DMS114 treated with DMSO at 0.1 percent for 48 hours (cell line): ENCODE measurements around the gene AHDC1.
"Not testable (repeated sequence)": the region's sequence is repeated elsewhere in the genome, so short reads cannot be mapped to it uniquely, and the experiment has no call there.

Source experiments
- DNase-seq: peaks from one replicate; lab custom pipeline; 2025; ENCODE audit not compliant: unreplicated experiment; lab: John Stamatoyannopoulos, UW

AHDC1 gene

DNA sequence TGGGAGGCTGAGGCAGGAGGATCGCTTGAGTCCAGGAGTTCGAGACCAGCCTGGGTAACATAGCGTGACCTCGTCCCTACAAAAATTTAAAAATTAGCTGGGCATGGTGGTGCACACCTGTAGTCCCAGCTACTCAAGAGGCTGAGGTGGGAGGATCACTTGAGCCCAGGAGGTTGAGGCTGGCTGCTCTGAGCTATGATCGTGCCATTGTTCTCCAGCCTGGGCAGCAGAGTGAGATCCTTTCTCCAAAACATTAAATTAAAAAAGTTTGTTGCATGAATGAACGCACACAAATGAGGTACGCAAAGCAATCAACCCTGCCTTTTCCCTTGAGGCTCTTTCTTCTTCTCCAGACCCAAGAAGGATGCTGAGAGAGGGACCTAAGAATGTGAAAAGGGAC is 50.1 kb downstream of the AHDC1 start:
- DNase-seq, result not testable (repeated sequence)

DNA sequence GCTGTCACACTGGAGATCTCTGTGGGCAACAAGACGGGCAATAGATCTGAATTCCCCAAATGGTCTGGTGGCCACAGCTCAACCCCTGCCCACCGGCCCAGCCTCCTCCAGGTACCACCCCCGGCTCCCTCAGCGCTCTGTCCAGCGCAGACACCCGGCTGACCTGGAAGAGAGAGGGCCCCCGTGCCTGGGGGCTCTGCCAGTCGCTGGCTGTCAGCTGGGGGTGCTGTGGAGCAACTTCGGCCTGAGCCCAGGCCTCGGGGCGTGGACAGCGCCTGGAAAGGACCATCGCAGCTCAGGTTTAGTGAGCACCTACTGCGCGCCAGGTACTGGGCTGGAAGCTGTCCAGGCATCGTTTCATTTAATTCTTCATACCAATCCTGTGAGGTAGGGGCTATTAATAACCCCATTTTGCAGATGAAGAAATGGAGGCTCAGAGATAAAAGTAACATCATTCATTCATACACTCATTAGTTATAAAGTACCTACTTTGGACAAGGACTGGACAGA is 51.0 kb downstream of the AHDC1 start:
- DNase-seq, result no peak

DNA sequence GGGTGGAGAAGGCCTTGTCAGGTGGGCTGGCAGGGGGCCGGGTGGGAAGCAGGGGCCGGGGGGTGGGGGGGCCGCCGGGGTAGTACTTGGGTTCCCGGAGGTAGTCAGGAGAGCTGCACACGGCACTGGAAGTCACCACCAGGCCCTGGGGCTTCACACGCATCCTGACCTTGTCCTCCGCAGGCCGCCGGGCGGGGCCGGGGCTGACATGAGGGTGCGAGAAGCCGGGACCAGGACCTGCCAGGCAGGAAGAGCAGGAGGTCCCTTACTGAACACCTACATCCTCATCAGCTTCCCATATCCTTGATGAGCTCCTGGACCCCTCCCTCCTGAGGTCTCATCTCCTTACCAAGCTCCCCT is 52.0 kb downstream of the AHDC1 start:
- no peak for DNase-seq

DNA sequence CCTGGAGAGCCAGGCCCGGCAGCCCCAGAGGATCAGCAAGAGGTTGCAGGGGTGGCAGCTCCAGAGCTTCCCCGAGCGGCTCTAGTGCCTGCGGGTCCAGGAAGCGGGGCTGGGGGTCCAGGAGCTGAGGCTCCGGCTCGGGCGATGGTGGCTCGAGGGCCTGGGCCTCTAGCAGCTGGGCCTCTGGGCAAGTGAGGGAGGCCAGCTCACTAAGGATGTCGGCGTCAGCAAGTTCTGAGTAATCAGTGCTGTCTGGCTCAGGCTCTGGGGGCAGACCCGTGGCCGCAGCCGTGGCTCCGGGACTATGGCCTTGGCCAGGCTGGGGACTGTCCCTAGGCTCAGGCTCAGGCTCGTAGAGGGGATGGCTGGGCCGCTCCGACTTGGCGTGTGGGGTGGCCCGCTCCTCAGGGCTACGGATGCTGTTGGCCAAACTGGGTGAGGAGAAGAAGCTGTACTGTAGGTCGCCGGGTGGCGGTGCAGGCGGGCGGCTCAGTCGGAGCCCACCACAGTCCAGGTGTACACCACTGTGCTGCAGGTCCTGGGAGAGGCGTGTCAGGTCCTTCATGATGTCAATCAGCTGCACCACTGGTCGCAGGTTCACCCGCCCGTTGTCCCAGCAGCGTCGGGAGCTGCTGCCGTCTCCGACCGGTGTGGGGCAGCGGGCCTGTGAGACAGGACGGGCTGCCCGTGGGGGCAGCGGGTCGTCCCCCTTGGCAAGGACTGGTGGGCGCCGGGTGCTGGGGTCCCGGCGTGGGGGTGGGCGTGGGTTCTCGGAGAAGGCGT is 52.6 kb downstream of the AHDC1 start:
- DNase-seq, result no peak

DNA sequence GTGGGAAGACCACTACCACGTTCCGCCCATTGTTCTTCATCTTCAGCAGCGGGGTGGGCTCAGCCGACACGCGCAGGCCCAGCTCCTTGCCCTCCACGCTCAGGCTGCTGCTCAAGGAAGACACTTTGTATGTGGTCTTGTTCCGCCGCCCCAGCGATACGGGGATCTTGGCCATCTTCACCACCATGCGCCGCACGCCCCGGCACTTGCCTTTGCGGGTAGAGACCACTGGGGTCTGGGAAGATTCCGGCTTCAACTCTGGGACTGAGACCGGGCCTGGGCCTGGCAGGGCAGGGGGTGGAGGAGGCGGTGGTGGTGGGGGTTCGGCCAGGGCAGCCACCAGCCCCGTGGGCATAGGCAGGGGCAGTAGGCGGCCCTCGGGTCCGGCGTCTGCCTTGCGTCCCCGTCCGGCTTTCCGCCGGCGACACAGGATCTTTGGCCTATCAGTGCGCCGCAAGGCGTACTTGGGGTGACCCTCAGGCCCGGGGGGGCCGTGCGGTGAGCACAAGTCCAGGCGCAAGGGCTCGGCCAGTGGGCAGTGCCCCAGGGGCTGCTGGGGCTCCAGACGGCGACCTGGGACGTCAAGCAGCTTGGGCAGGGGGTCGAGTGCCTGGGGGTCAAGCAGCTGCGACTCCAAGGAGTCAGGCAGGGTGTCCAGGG is 53.3 kb downstream of the AHDC1 start:
- DNase-seq, result no peak

DNA sequence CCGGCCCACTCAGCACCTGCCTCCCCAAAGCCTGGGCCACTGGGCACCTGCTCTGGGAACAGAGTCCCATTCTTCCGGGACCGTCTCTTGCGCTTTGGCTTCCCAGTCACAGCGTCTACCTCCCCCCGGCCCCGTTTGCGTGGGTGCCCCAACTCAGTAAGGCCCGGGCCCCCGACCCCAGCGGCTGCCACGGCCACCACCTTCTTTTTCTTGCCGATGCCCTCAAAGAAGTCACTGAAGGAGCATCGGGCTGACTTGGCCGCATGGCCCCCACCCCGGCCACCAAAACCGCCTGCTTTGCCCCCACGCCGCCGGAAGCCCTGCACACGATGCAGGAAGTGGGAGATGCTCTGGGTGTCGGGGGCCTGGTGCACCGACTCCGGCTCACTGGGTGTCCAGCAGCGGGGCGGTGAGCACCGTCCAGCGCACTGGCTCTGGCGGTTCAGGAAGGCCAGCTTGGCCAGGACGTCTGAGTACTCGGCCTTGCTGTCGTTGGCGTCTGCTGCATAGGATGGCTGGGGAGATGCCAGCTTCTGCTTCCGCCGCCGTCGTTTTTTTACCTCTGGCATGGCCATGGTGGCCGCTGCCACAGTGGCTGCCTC is 54.0 kb downstream of the AHDC1 start:
- DNase-seq, result no peak

DNA sequence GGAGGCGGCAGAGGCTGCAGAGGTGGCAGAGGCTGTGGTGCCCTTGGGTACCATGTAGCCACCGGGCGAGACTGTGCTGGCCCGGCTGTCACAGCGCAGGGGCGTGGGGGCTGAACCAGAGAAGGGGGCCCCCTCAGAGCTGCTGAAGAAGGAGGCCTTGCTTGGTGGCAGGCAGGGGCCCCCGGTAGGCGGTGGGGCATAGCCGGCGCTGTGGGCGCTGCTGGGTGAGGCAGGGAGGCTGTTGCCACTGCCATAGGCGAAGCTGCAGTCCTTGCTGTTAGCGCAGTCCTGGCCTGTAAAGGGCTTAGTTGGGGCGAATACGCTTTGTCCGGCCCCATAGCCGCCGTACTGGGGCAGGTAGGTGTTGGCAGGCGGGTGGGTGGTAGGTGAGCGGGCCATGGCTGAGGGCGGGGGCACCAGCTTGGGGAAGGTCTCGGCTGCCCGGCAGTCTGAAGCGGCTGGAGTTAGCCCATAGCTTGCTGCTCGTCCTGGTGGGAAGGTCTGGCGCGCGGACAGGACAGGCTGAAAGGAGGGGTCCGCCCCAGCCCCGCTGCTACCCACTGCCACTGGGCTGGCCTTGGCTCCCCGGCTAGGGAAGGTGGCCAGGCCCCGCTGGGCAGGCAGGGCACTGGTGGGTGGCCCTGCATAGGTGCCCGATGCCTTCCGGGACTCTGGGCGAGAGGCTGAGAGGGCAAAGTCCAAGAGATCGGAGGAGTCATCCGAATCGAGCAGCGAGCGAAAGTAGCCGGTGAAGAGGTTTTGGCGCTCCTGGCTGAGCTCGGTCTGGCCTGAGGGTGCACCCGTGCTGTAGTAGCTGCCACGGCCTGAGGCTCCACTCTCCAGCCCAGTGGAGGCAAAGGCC is 54.9 kb downstream of the AHDC1 start:
- no peak for DNase-seq

DNA sequence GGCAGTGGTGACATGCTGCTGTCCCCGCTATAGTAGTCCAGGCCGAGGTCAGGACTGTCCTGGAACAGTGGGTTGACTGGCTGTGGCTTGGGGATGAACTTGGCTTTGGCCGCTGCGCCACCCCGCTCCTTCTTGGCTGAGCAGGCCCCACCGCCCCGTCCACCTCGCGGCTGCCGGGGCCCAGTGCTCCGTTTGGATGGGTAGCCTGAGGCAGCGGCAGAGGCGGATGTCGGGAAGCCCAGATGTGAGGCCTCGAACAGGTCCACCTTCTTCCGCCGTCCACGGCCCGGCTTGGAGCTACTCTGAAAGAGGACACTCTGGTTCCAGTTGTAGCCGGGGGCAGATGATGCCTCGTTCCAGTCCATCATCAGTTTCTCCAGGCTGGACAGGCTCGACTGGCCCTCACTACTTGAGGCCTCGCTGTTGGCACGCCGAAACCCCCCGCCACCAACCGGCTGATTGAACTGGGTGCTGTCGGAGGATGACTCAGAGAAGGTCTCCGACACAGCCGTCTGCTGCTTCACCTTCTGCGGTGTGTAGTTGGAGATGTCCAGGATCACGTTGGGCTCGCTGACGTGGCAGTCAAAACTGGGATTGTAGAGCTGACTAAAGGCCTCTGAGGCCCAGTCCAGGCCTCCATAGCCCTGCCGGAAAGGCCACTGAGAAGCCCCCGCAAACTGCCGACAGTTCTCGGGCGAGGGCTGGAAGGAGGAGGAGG is 55.6 kb downstream of the AHDC1 start:
- no peak for DNase-seq

DNA sequence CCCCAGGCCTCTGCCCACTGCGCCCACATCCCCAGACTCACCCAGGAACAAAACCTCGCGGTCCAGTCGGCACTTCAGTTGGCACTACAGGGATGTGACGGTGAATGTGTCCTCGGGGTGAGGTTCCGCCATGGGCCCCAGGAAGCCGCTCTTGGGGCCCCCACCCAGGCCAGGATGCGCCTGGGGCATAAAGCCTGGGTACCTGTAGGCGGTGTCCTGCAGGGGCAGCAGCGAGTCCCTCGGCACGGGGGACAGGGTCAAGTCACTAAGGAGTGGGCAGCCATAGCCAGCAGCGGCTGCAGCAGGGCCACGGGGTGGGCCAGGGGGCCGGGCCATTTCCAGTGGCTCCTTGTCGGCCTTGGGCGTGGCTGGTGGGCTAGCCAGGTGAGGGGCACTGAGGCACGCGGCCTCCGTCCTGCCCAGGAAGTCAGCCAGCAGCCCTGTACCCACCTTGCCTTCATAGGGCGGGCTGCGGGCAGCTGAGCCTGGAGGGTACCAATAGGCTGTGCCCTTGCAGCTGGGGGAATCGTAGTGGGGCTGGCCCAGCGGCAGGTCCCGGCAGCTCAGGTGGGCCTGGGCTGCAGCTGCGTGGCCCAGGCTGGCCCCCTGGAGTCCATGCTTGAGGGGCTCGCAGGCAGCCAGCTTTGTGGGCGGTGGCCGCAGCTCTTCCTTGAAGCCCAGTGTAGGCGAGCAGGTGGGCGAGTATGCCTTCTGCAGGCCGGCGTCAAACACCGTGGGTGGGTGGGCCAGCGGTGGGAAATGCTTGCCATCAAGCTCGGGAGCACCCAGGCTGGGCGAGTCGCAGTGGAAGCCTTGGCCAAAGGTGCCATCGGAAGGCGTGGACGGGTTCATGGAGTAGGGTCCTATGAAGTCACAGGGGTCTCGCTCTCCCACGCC is 56.5 kb downstream of the AHDC1 start:
- no peak for DNase-seq

DNA sequence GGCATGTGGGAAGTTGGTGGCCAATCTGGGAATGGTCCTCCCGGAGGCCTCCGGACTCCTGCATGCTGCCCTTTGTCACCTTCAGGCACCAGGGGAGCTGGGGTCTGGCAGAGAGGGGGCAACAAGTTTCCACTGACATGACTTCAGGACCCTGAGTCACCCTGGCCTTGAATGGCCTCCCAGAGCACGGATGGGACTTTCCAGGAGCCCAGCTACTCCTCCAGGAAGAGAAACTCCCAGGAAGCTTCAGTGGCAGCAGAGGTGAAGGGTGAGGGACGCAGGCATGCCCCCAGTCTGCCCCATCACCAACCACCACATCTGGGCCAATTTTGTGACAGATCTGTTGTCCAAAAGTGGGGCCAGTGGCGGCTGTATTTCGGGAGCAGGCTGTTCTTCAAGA is 58.1 kb downstream of the AHDC1 start:
- no peak for DNase-seq

DNA sequence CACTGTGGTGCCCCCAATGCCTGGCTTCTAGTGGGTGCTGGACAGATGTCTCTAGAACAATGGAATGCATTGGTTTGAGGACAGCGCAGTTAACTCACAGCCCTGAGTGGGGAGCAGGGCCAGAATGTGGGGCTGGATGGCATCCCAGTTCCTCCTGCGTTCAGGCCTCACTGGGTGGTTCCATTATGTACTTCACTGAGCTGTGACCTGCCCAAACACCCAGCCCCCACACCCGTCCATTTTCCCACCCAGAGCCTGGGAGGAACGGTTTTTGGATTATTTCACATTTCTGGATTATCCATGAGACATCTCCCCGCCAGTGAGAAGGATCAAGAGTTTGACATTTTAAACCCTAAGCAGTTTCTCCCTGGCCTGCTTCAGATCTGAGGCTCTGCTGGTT is 58.7 kb downstream of the AHDC1 start:
- DNase-seq, result no peak

DNA sequence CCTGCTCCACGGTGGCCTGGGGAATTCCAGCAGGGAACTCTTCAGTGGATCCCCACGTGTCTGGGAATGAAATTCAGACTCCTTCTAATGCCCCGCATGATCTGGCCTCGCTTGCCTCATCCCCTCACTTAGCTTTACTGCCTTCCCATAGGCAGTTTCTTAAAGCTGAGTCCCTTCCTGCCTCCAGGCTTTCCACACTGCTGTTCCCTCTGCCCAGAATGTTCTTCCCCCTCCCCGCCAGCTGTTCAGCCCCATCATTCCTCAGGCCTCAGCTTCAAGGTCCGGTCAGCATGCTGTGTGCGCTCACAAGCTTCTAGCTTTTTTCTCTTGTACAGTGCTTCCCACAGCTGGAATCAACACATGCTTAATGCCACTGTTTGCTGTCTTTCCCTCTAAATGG is 59.1 kb downstream of the AHDC1 start:
- no peak for DNase-seq

DNA sequence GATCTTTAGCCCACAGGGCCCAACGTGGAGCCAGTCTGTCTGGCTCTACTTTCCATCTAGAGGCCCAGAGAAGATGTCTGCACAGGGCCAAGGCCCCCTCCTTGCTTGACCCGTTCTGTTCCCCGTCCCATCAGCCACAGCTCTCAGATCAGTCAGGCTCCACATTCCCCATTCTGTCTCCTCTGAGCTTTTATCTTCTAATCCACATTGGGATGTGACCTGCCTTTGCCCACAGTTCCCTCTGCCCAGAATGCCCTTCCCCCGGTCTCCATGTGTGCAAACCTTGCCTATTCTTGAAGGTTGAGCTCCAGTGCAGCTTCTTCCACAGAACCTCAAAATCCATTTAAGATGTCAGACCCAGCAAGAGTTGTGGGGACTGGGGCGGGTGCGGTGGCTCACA is 60.7 kb downstream of the AHDC1 start:
- DNase-seq, result no peak

DNA sequence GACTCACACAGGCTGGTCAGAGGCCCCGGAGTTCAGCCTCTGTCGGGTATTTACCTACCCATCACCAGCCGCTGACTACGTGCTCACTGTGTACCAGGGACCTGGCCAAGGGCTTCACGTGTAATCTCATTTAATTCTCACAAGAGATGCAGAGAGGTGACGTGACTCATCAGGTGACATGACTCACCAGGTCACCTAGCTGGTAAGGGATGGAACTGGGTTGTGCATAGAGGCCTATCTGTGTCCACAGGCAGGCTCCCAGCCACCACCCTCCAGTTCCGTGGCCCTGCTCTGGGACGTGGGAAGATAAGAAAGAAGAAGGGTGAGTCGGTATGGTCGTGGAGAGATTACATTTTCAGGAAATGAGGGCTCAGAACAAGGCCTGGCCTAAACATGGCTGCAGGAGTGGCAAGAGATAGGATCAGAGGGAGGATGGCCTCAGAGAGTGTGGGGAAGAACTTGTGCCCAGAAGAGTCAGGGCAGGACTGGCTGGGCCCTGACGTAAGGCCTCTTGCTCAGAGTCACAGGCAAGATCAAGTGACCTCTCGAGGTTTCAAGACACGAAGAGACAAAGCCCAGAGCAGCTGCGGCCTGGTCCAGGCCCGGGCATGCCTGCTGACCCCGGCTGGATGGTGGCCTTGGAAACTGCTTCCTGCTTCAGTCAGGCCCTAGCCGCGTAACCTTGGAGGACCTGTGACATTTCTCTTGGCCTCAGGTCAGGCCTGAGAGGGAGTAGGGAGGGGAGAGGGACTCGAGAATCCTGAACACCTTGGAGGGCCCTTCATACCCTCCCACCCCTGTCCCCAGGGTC is 61.3 kb downstream of the AHDC1 start:
- DNase-seq, result no peak

DNA sequence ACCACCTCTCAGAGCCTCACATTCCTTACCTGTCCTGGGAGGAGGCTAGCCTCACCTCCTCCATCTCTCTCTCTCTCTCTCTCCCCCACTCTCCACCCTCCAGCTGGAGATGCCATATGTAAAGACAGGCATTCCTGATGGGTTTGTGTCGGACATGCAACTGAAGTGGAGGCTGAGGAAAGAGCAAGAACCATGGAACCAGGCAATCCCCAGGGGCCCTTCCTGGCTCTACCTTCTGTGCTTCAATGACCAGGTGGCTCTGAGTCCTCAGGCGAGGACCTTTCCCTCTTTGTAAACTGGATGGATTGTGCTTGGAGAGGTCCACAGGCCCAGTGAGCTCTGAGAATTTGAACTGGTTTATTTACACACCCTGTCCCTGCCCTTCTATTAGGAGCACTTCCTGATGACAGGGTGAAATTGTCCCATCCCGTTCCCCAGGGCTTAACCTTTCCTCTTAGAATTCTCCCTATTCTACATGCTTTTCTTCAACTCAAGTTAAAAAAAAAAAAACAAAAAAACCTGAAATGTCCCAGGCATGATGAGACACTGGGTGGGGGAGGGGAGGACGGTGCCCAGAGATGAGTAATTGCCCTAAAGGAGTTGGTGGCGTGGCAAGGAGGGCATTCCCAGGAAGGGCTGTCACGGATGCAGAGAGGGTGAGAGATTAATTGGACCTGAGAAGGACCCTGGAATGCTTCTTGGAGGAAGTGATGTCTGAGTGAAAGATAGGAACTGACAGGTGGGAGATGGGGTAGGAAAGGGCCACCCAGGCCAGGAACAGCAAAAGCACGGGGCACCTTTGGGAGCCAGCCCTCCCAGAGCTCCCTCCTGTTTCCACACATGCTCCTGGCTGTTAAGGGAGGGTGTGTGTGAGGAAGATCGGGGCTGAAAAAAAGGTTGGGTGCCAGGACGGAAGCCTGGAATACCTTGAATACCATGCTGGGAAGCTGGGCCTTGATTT is 63.8 kb downstream of the AHDC1 start:
- DNase-seq, result no peak

DNA sequence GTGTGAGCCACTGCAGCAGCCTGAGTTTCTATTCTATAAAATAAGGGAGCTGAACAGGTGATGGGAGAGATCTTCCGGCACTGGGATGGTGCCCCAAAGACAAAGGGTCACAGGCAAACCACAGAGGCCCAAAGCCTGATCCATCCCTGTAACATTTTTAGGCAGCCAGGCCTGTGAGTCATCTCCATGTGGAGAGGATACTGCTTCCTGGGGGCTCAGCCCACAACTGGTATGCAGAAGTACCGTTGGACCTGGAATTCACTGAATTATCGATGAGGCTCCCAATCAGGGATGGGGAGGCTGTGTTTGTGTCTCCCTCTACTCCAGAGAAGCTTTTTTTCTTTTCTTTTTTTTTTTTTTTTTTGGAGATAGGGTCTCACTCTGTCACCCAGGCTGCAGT is 65.2 kb downstream of the AHDC1 start:
- DNase-seq, result no peak

DNA sequence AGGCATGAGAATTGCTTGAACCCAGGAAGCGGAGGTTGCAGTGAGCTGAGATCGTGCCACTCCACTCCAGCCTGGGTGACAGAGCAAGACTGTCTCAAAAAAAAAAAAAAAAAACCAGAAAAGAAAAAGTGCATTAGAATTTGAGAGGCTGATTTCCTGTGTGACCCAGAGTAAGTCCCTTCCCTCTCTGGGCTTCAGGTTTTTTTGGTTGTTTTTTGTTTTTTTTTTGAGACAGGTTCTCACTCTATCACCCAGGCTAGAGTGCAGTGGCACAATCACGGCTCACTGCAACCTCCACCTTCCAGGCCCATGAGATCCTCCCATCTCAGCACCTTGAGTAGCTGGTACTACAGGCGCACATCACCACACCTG is 65.7 kb downstream of the AHDC1 start:
- DNase-seq, result not testable (repeated sequence)

DNA sequence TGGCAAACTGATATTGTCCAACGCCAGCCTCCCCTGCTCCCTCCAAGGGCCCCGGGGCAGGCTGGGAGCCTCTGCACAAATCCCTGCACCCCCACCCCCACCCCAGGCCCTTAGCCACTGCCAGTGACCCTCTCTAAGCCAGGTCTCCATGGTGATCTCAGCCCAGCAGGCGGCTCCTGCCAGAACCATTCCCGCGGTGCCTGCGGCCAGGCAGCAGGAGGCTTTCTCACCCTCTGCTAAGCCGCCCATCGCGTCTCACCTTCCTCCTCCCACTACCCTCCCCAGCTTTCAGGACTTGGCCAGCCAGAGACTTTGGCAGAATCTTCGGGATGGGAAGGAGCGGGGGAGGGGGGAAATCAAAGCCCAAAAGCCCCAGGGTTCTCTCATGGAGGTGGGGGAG is 67.2 kb downstream of the AHDC1 start:
- DNase-seq, result no peak
